HepG2 (cell line): ENCODE measurements around the gene SPRY1. TPM values are rescaled to one million over a fixed set of nuclear protein-coding genes. Genes with fewer than 3 reads are reported as not detected.

Source experiments
- ATAC-seq: fragments of 200-7000 bp; cut with Tn5 transposase; 3 replicates; pipeline ENCODE4 v1.9.1; 2020; ENCODE audit warnings: mild to moderate bottlenecking, moderate library complexity
- BruUV-seq: library from RNA; stranded (reverse); fragments of 400-500 nt; replicated peaks from 2 replicates; lab custom pipeline; 2021; lab: Mats Ljungman, UMichigan
- CTCF ChIA-PET: fragments of 300-600 bp; formaldehyde crosslinking; extraction: SDS; loops from one replicate; lab custom pipeline; 2021; ENCODE audit warnings: low total read pairs, inconsistent platforms, low intra/inter-chr PET ratio; lab: Yijun Ruan, JAX
- POLR2A ChIA-PET: fragments of 350-600 bp; sonication (Branson Sonifier 250); formaldehyde crosslinking; loops from one replicate; lab custom pipeline; 2020; ENCODE audit warnings: antibody characterized with exemption, inconsistent platforms; lab: Yijun Ruan, JAX
- DNase-seq: peaks from one replicate; pipeline ENCODE4 v3.0.0-alpha.2; 2015; ENCODE audit warnings: low spot score
- FAIRE-seq: peaks from 3 replicates; lab custom pipeline; 2011; peaks lifted over from hg19 to GRCh38; lab: Jason Lieb, UNC
- H2AFZ ChIP-seq: one replicate; pipeline ENCODE4 v1.6.1; 2011; ENCODE audit warnings: low read length, inconsistent platforms
- H3K27ac ChIP-seq: fragments of 300-600 bp; 3 replicates; pipeline ENCODE4 v1.8.0; 2011; ENCODE audit warnings: mixed run types, mild to moderate bottlenecking, mixed read lengths, low read length, inconsistent platforms; ENCODE audit not compliant: insufficient read depth; ENCODE audit errors: extremely low read length
- H3K27me3 ChIP-seq, 2 experiments: fragments of 200-600 bp in 1 of 2; 2 replicates in 1 of 2; 3 replicates in 1 of 2; pipeline versions ENCODE4 v1.6.0 to v1.8.0; 2011; ENCODE audit warnings: low read length in 2 of 2, mild to moderate bottlenecking in 2 of 2, moderate library complexity in 2 of 2, inconsistent platforms in 1 of 2; ENCODE audit not compliant: insufficient read depth in 2 of 2, control insufficient read depth in 1 of 2
- H3K36me3 ChIP-seq, 2 experiments: fragments of 200-600 bp in 1 of 2; replicated peaks in 1 of 2; 2 replicates in 1 of 2; 3 replicates in 1 of 2; pipeline versions ENCODE4 v1.5.1 to v1.8.0; 2011; ENCODE audit warnings: low read length in 2 of 2, inconsistent platforms in 1 of 2; ENCODE audit not compliant: insufficient read depth in 2 of 2, control insufficient read depth in 1 of 2
- H3K4me1 ChIP-seq: 2 replicates; pipeline ENCODE4 v1.5.1; 2012; ENCODE audit warnings: low read length, inconsistent platforms; ENCODE audit not compliant: insufficient read depth
- H3K4me2 ChIP-seq: 2 replicates; pipeline ENCODE4 v1.6.0; 2011; ENCODE audit warnings: low read depth, low read length, inconsistent platforms
- H3K4me3 ChIP-seq, 3 experiments: fragments of 200-600 bp in 1 of 3; sonication (generic), shearing (Covaris generic) in 1 of 3; replicated peaks in 1 of 3; 2 replicates each; pipeline ENCODE4 v1.5.1; 2011 to 2016; ENCODE audit warnings: low read length in 3 of 3, inconsistent platforms in 2 of 3, low read depth in 2 of 3, mild to moderate bottlenecking in 2 of 3, control low read depth in 1 of 3, mixed read lengths in 1 of 3; ENCODE audit not compliant: insufficient read depth in 1 of 3
- H3K79me2 ChIP-seq: one replicate; pipeline ENCODE4 v1.6.1; 2011; ENCODE audit warnings: low read length, inconsistent platforms; ENCODE audit not compliant: insufficient read depth
- H3K9ac ChIP-seq: 2 replicates; pipeline ENCODE4 v1.6.0; 2011; ENCODE audit warnings: mild to moderate bottlenecking, low read depth, low read length, inconsistent platforms; ENCODE audit not compliant: insufficient read depth
- H3K9me3 ChIP-seq: 2 replicates; pipeline ENCODE4 v1.5.1; 2012; ENCODE audit warnings: mild to moderate bottlenecking, low read length
- H4K20me1 ChIP-seq: 2 replicates; pipeline ENCODE4 v1.6.0; 2011; ENCODE audit warnings: inconsistent platforms, mild to moderate bottlenecking, low read length, moderate library complexity; ENCODE audit not compliant: insufficient read depth
- ADNP ChIP-seq: sonication (generic); formaldehyde crosslinking; IDR thresholded peaks from 2 replicates; pipeline ENCODE4 v1.4.0; 2020; ENCODE audit warnings: missing genetic modification reagents
- ARNT ChIP-seq: fragments of 450-650 bp; IDR thresholded peaks from 2 replicates; pipeline ENCODE4 v1.6.1; 2017
- GTF2F1 ChIP-seq: fragments of 150-350 bp; IDR thresholded peaks from 2 replicates; pipeline ENCODE4 v1.6.1; 2014; ENCODE audit warnings: low read length
- HOXA3 ChIP-seq: sonication (generic); formaldehyde crosslinking; IDR thresholded peaks from 2 replicates; pipeline ENCODE4 v1.5.0; 2020; ENCODE audit warnings: missing genetic modification reagents
- MLLT10 ChIP-seq: sonication (generic); formaldehyde crosslinking; IDR thresholded peaks from 2 replicates; pipeline ENCODE4 v1.4.0; 2020; ENCODE audit warnings: missing genetic modification reagents
- NONO ChIP-seq, 2 experiments: fragments of 450-650 bp in 1 of 2; sonication (generic) in 1 of 2; formaldehyde crosslinking in 1 of 2; IDR thresholded peaks in 1 of 2; conservative IDR thresholded peaks in 1 of 2; 2 replicates each; pipeline versions ENCODE4 v1.6.1 to v1.8.0; 2017 to 2022; ENCODE audit warnings: mild to moderate bottlenecking in 1 of 2, missing genetic modification reagents in 1 of 2, moderate library complexity in 1 of 2
- SETDB1 ChIP-seq: sonication (generic); formaldehyde crosslinking; IDR thresholded peaks from 2 replicates; pipeline ENCODE4 v1.5.1; 2020; ENCODE audit warnings: missing genetic modification reagents, mild to moderate bottlenecking, borderline replicate concordance
- ZNF10 ChIP-seq: sonication (generic); formaldehyde crosslinking; IDR thresholded peaks from 2 replicates; pipeline ENCODE4 v1.4.0; 2020; ENCODE audit warnings: mild to moderate bottlenecking, low read depth, missing genetic modification reagents, borderline replicate concordance
- ZNF180 ChIP-seq: sonication (generic); formaldehyde crosslinking; IDR thresholded peaks from 2 replicates; pipeline ENCODE4 v1.4.0; 2020; ENCODE audit warnings: low read depth, missing genetic modification reagents, borderline replicate concordance
- ZNF230 ChIP-seq: sonication (generic); formaldehyde crosslinking; IDR thresholded peaks from 2 replicates; pipeline ENCODE4 v1.4.0; 2020; ENCODE audit warnings: mild to moderate bottlenecking, missing genetic modification reagents
- ZNF256 ChIP-seq: sonication (generic); formaldehyde crosslinking; conservative IDR thresholded peaks from 2 replicates; pipeline ENCODE4 v1.4.0; 2020; ENCODE audit warnings: missing genetic modification reagents
- ZNF431 ChIP-seq: sonication (generic); formaldehyde crosslinking; IDR thresholded peaks from 2 replicates; pipeline ENCODE4 v1.9.0; 2022; ENCODE audit warnings: missing genetic modification reagents, low read depth, mild to moderate bottlenecking, borderline replicate concordance
- ZNF546 ChIP-seq: sonication (generic); formaldehyde crosslinking; conservative IDR thresholded peaks from 2 replicates; pipeline ENCODE4 v1.8.1; 2023; ENCODE audit warnings: mild to moderate bottlenecking, missing genetic modification reagents
- ZNF670 ChIP-seq: sonication (generic); formaldehyde crosslinking; IDR thresholded peaks from 2 replicates; pipeline ENCODE4 v1.8.0; 2022; ENCODE audit warnings: mild to moderate bottlenecking, missing genetic modification reagents, borderline replicate concordance
- ZNF775 ChIP-seq: sonication (generic); formaldehyde crosslinking; IDR thresholded peaks from 2 replicates; pipeline ENCODE4 v1.4.0; 2020; ENCODE audit warnings: missing genetic modification reagents, mild to moderate bottlenecking, moderate library complexity, borderline replicate concordance
- WGBS: methylation state at CpG from one replicate; pipeline ENCODE4 v1.1.6; 2017; ENCODE audit warnings: low lambda C conversion rate; 5-methylcytosine and 5-hydroxymethylcytosine counted together
- in situ Hi-C: cut with HindIII; loops from 2 replicates; pipeline ENCODE4 v1.10.0; 2017; ENCODE audit warnings: low pct_unique_long_range_greater_than_20kb; ENCODE audit not compliant: extremely low pct_ligation_motif_present
- intact Hi-C: fragments of 100-400 bp; cut with micrococcal nuclease; formaldehyde crosslinking; loops from one replicate; pipeline ENCODE4 v1.10.0; 2022; ENCODE audit not compliant: unreplicated experiment
- polyA plus RNA-seq, 8 experiments: library from polyadenylated mRNA; depleted of rRNA in 3 of 8; stranded (reverse) in 7 of 8; unstranded in 1 of 8; fragments of >200 nt; fragmentation: Illumina TruSeq in 4 of 8; extraction: Trizol in 4 of 8; gene quantifications; 2 replicates each; pipeline versions ENCODE4 v1.2.1 to v1.2.3, GENCODE V29; 2011 to 2016; ENCODE audit warnings: low read depth in 4 of 8, missing spikeins in 1 of 8, mixed read lengths in 1 of 8; ENCODE audit not compliant: insufficient read depth in 1 of 8
- total RNA-seq, 5 experiments: library from RNA; depleted of rRNA; stranded (reverse); fragments of >200 nt; fragmentation: Illumina TruSeq; extraction: Trizol; gene quantifications; 2 replicates each; pipeline ENCODE4 v1.2.3, GENCODE V29; 2016; ENCODE audit warnings: low read depth in 1 of 5
- TF ChIP-seq, protein P1 (sequence below): sonication (generic); formaldehyde crosslinking; IDR thresholded peaks from 2 replicates; pipeline ENCODE4 v1.4.0; 2020; ENCODE audit warnings: missing genetic modification reagents
- TF ChIP-seq, protein P2 (sequence below): sonication (generic); formaldehyde crosslinking; IDR thresholded peaks from 2 replicates; pipeline ENCODE4 v1.4.0; 2020; ENCODE audit warnings: mild to moderate bottlenecking, missing genetic modification reagents
- TF ChIP-seq, protein P3 (sequence below): sonication (generic); formaldehyde crosslinking; IDR thresholded peaks from 2 replicates; pipeline ENCODE4 v1.5.0; 2020; ENCODE audit warnings: missing genetic modification reagents
- TF ChIP-seq, protein P4 (sequence below): sonication (generic); formaldehyde crosslinking; IDR thresholded peaks from 2 replicates; pipeline ENCODE4 v1.8.1; 2023; ENCODE audit warnings: missing genetic modification reagents, inconsistent platforms, borderline replicate concordance

The SPRY1 gene
- total and polyA plus RNA-seq, 2 of the 13 experiments (the other 11 are each of a cell fraction or from before 2014, with no cell fraction given): 24.7 to 33.4 TPM

DNA sequence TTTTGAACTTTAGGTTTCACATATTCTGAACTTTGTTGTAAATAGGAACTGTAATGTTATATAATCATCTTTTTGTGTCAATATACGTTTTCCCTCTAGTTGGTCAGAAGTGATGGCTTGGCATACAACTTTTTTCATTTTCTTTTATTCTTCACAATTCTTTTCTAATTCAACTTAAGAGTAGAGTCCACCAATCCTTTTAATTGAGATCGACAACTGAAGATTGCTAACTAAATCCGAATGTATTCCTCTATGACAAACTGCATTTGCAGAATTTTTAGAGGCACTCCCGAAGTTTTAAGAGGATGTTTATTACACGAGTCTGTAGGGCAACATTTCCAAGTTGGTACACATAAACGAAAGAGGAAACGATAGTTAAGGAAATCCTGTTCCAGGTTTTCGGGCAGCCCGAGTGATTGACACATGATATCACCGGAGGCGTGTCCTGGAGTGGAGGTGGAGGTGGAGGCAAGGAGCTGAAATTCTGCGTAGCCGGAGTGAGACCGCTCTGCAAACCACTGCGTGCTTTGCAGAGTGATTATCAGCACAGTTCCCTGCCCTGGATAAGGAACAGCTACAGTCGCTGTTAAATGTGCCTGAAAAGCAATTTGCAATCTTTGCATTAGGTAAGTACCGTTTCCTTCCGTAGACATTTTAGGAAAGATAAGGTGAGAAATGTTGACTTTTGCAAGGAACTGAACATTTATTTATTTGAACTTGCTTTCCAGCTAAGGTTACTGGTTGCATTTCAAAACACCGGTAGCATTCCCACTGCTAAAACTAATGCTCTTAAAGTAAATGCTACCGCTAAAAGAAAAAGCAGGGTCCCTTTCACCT is at the start of gene SPRY1 (continued):
- TF ChIP-seq ZNF256 (CRISPR knock-in tag) (0 out of 2 replicates have a peak, but pooled peaks have one; percentile 45), GTF2F1 (0 out of 2 replicates have a peak, but pooled peaks have one; percentile 62), ZNF775 (CRISPR knock-in tag) (0 out of 2 replicates have a peak, but pooled peaks have one; percentile 4), MLLT10 (CRISPR knock-in tag) (peak; percentile 27; the same call in 1 of the 2 replicates), NONO (IDR thresholded peaks at IDR 0.05) (no peak), NONO (CRISPR knock-in tag; conservative IDR thresholded peaks at IDR 0.05) (no peak), ZNF230 (CRISPR knock-in tag) (0 out of 2 replicates have a peak, but pooled peaks have one; percentile 3)
- TF ChIP-seq, protein P1, sequence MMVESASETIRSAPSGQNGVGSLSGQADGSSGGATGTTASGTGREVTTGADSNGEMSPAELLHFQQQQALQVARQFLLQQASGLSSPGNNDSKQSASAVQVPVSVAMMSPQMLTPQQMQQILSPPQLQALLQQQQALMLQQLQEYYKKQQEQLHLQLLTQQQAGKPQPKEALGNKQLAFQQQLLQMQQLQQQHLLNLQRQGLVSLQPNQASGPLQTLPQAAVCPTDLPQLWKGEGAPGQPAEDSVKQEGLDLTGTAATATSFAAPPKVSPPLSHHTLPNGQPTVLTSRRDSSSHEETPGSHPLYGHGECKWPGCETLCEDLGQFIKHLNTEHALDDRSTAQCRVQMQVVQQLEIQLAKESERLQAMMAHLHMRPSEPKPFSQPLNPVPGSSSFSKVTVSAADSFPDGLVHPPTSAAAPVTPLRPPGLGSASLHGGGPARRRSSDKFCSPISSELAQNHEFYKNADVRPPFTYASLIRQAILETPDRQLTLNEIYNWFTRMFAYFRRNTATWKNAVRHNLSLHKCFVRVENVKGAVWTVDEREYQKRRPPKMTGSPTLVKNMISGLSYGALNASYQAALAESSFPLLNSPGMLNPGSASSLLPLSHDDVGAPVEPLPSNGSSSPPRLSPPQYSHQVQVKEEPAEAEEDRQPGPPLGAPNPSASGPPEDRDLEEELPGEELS: peak; percentile 86

DNA sequence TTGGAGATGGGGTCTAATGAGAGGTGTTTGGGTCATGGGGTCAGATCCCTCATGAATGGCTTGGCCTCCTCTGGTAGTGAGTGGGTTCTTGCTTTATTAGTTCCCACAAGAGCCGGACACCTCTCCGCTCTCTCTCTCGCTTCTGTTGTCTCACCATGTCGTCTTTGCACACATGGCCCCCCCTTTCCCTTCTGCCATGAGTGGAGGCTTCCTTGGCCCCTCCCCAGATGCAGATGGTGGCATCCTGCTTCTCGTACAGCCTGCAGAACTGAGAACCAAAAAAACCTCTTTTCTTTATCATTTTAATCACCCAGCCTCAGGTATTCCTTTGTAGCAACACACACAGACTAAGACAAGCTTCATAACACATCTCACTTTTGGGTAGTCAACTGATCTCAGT is 49.6 kb upstream of the SPRY1 start:
- ChIA-PET CTCF (no interaction called here), POLR2A (no interaction called here)
- Histone ChIP-seq H4K20me1 (no peaks in the 10 kb centered on the region), H3K9ac (no peak overlapping the region), H2AFZ (no peak overlapping the region), H3K27ac (no peak overlapping the region), H3K27me3 (no peaks in the 10 kb centered on the region), H3K4me1 (peaks cover 71% of the 10 kb centered on the region), H3K4me3 (no peak overlapping the region), H3K79me2 (no peaks in the 10 kb centered on the region), H3K36me3 (no peaks in the 10 kb centered on the region), H3K9me3 (no peaks in the 10 kb centered on the region), H3K4me2 (no peak overlapping the region)
- FAIRE-seq: no peak
- intact Hi-C loops (loop anchor here (5.0 kb wide), 1 partner anchor 210 kb away; no protein-coding TSS in a partner anchor), in situ Hi-C loops (no loop called here)
- 100% methylated on average over 4 of the region's 5 CpGs for WGBS
- no peak for DNase-seq
- no TSS peak for BruUV-seq
- ATAC-seq: no peak
- TF ChIP-seq ZNF10 (CRISPR knock-in tag) (no peak), ZNF180 (no peak), ZNF670 (no peak), ZNF546 (CRISPR knock-in tag) (no peak), ARNT (no peak), HOXA3 (CRISPR knock-in tag) (no peak), ADNP (CRISPR knock-in tag) (no peak), ZNF431 (CRISPR knock-in tag) (no peak), SETDB1 (CRISPR knock-in tag) (no peak)
- TF ChIP-seq, protein P2, sequence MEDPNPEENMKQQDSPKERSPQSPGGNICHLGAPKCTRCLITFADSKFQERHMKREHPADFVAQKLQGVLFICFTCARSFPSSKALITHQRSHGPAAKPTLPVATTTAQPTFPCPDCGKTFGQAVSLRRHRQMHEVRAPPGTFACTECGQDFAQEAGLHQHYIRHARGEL (CRISPR knock-in tag): no peak
- TF ChIP-seq, protein P3, sequence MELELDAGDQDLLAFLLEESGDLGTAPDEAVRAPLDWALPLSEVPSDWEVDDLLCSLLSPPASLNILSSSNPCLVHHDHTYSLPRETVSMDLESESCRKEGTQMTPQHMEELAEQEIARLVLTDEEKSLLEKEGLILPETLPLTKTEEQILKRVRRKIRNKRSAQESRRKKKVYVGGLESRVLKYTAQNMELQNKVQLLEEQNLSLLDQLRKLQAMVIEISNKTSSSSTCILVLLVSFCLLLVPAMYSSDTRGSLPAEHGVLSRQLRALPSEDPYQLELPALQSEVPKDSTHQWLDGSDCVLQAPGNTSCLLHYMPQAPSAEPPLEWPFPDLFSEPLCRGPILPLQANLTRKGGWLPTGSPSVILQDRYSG (CRISPR knock-in tag): no peak
- TF ChIP-seq, protein P4, sequence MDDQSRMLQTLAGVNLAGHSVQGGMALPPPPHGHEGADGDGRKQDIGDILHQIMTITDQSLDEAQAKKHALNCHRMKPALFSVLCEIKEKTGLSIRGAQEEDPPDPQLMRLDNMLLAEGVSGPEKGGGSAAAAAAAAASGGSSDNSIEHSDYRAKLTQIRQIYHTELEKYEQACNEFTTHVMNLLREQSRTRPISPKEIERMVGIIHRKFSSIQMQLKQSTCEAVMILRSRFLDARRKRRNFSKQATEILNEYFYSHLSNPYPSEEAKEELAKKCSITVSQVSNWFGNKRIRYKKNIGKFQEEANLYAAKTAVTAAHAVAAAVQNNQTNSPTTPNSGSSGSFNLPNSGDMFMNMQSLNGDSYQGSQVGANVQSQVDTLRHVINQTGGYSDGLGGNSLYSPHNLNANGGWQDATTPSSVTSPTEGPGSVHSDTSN: no peak
